Activated T-helper 1 cell treated with anti-CD3 and anti-CD28 coated beads, Interleukin-2, amount 50 U/mL, for 16 hours (primary cell): ENCODE results near the gene CA10.

Experiments used
- DNase-seq, 2 donors: peaks; one replicate each; pipeline ENCODE4 v3.0.0-alpha.2; 2020; ENCODE audit warnings: low read depth in 1 of 2, low spot score in 1 of 2

CA10 gene

GRCh38 chr17:51876986-51877385 is 281.5 kb downstream of the CA10 start:
- no peak for DNase-seq

- no peak for DNase-seq
These were observed 285.2 kb downstream of the CA10 start for GRCh38 chr17:51873302-51873701.

- DNase-seq: no peak
These were observed 289.1 kb downstream of the CA10 start for GRCh38 chr17:51869387-51869786.

- no peak for DNase-seq
These were observed 297.5 kb downstream of the CA10 start for GRCh38 chr17:51860954-51861561.

- no peak for DNase-seq
These were observed 301.4 kb downstream of the CA10 start for GRCh38 chr17:51857052-51857597.

- no peak for DNase-seq
These were observed 302.7 kb downstream of the CA10 start for GRCh38 chr17:51855806-51856205.

- no peak for DNase-seq
These were observed 304.7 kb downstream of the CA10 start for GRCh38 chr17:51853857-51854256.

- DNase-seq: no peak
These were observed 305.9 kb downstream of the CA10 start for GRCh38 chr17:51852603-51853002.

GRCh38 chr17:51850201-51850600 is 308.3 kb downstream of the CA10 start:
- no peak for DNase-seq

- DNase-seq: no peak
These were observed 310.1 kb downstream of the CA10 start for GRCh38 chr17:51848451-51848850.

- DNase-seq: no peak
These were observed 311.9 kb downstream of the CA10 start for GRCh38 chr17:51846566-51846965.

- no peak for DNase-seq
These were observed 312.7 kb downstream of the CA10 start for GRCh38 chr17:51845776-51846175.

- DNase-seq: no peak
These were observed 315.8 kb downstream of the CA10 start for GRCh38 chr17:51842763-51843162.

- no peak for DNase-seq
These were observed 316.8 kb downstream of the CA10 start for GRCh38 chr17:51841669-51842068.

GRCh38 chr17:51840688-51841087 is 317.8 kb downstream of the CA10 start:
- no peak for DNase-seq

- DNase-seq: no peak
These were observed 324.9 kb downstream of the CA10 start for GRCh38 chr17:51833620-51834019.

- no peak for DNase-seq
These were observed 325.5 kb downstream of the CA10 start for GRCh38 chr17:51833045-51833444.

GRCh38 chr17:51830886-51831285 is 327.6 kb downstream of the CA10 start:
- DNase-seq: no peak

- no peak for DNase-seq
These were observed 328.1 kb downstream of the CA10 start for GRCh38 chr17:51830451-51830850.

GRCh38 chr17:51828901-51829300 is 329.6 kb downstream of the CA10 start:
- DNase-seq: no peak

- DNase-seq: no peak
These were observed 331.4 kb downstream of the CA10 start for GRCh38 chr17:51827140-51827539.

GRCh38 chr17:51820766-51821165 is 337.7 kb downstream of the CA10 start:
- no peak for DNase-seq

- no peak for DNase-seq
These were observed 338.3 kb downstream of the CA10 start for GRCh38 chr17:51820252-51820651.
